Neural cell (in vitro differentiated cells): ENCODE data around the gene MBD6. TPM values are rescaled to one million over a fixed set of nuclear protein-coding genes. Genes with fewer than 3 reads are reported as not detected.

Experiments
- H2AFZ ChIP-seq: fragments of 200-600, 300-800 bp; sonication (generic), shearing (Covaris generic); 2 replicates; pipeline ENCODE4 v1.6.0; 2014; ENCODE audit warnings: low read depth, mild to moderate bottlenecking, antibody characterized with exemption, low read length, moderate library complexity
- H3F3A ChIP-seq: fragments of 200-600 bp; shearing (Covaris generic); 2 replicates; pipeline ENCODE4 v1.6.1; 2016; ENCODE audit warnings: mild to moderate bottlenecking, moderate library complexity, mixed read lengths, antibody characterized with exemption, low read length; ENCODE audit not compliant: insufficient read depth, poor library complexity, severe bottlenecking
- H3K27ac ChIP-seq: fragments of 200-600, 300-800 bp; sonication (generic), shearing (Covaris generic); 2 replicates; pipeline ENCODE4 v1.5.1; 2014; ENCODE audit warnings: mild to moderate bottlenecking, low read length, moderate library complexity
- H3K27me3 ChIP-seq: fragments of 300-800, 200-600 bp; sonication (generic), shearing (Covaris generic); 2 replicates; pipeline ENCODE4 v1.6.0; 2014; ENCODE audit warnings: mild to moderate bottlenecking, low read depth, low read length, moderate library complexity; ENCODE audit not compliant: insufficient read depth
- H3K36me3 ChIP-seq: fragments of 300-800, 200-600 bp; sonication (generic), shearing (Covaris generic); 2 replicates; pipeline ENCODE4 v1.5.1; 2014; ENCODE audit warnings: mild to moderate bottlenecking, antibody characterized with exemption, low read length, moderate library complexity; ENCODE audit not compliant: insufficient read depth
- H3K4me2 ChIP-seq: fragments of 300-800, 200-600 bp; sonication (generic), shearing (Covaris generic); 2 replicates; pipeline ENCODE4 v1.6.0; 2014; ENCODE audit warnings: mild to moderate bottlenecking, low read length
- H3K4me3 ChIP-seq: fragments of 300-800, 200-600 bp; sonication (generic), shearing (Covaris generic); 2 replicates; pipeline ENCODE4 v1.5.1; 2014; ENCODE audit warnings: mild to moderate bottlenecking, low read length, moderate library complexity
- H3K79me2 ChIP-seq: fragments of 200-600 bp; shearing (Covaris generic); replicated peaks from 2 replicates; pipeline ENCODE4 v1.6.0; 2014; ENCODE audit warnings: mild to moderate bottlenecking, low read length, moderate library complexity; ENCODE audit not compliant: insufficient read depth
- H3K9ac ChIP-seq: fragments of 300-800, 200-600 bp; sonication (generic), shearing (Covaris generic); 2 replicates; pipeline ENCODE4 v1.6.1; 2016; ENCODE audit warnings: mild to moderate bottlenecking, low read length, mixed read lengths
- H3K9me2 ChIP-seq: fragments of 200-600 bp; shearing (Covaris generic); 2 replicates; pipeline ENCODE4 v1.6.1; 2016; ENCODE audit warnings: mild to moderate bottlenecking, low read length, mixed read lengths; ENCODE audit not compliant: insufficient read depth
- H3K9me3 ChIP-seq: fragments of 200-600, 300-800 bp; sonication (generic), shearing (Covaris generic); 2 replicates; pipeline ENCODE4 v1.6.1; 2016; ENCODE audit warnings: mild to moderate bottlenecking, mixed run types, low read length, moderate library complexity, mixed read lengths
- H4K20me1 ChIP-seq: fragments of 200-600 bp; shearing (Covaris generic); 2 replicates; pipeline ENCODE4 v1.6.1; 2016; ENCODE audit warnings: mild to moderate bottlenecking, mixed run types; ENCODE audit not compliant: insufficient read depth
- CTCF ChIP-seq: fragments of 450-650 bp; IDR thresholded peaks from 2 replicates; pipeline ENCODE4 v1.5.1; 2014; ENCODE audit warnings: antibody characterized with exemption, mild to moderate bottlenecking, moderate library complexity; ENCODE audit not compliant: poor library complexity, severe bottlenecking
- EP300 ChIP-seq: fragments of 450-650 bp; conservative IDR thresholded peaks from 2 replicates; pipeline ENCODE4 v1.6.1; 2014; ENCODE audit warnings: antibody characterized with exemption, mild to moderate bottlenecking, moderate library complexity; ENCODE audit not compliant: poor library complexity, severe bottlenecking
- EZH2 ChIP-seq: fragments of 200-600, 300-800 bp; shearing (Covaris generic), sonication (generic); IDR thresholded peaks from 2 replicates; pipeline ENCODE4 v1.6.1; 2014; ENCODE audit warnings: antibody characterized with exemption, low read length, borderline replicate concordance, mild to moderate bottlenecking; ENCODE audit not compliant: insufficient read depth, poor library complexity, severe bottlenecking
- MXI1 ChIP-seq: fragments of 450-650 bp; conservative IDR thresholded peaks from 2 replicates; pipeline ENCODE4 v1.6.1; 2014; ENCODE audit warnings: antibody characterized with exemption, mild to moderate bottlenecking; ENCODE audit not compliant: poor library complexity, severe bottlenecking
- POLR2AphosphoS5 ChIP-seq: IDR thresholded peaks from 2 replicates; pipeline ENCODE4 v1.6.1; 2012
- RAD21 ChIP-seq: fragments of 450-650 bp; conservative IDR thresholded peaks from 2 replicates; pipeline ENCODE4 v1.6.1; 2014; ENCODE audit warnings: antibody characterized with exemption, mild to moderate bottlenecking, moderate library complexity
- SMC3 ChIP-seq: fragments of 450-650 bp; conservative IDR thresholded peaks from 2 replicates; pipeline ENCODE4 v1.6.1; 2014; ENCODE audit warnings: antibody characterized with exemption, mild to moderate bottlenecking, moderate library complexity; ENCODE audit not compliant: poor library complexity
- TAF1 ChIP-seq: IDR thresholded peaks from 2 replicates; pipeline ENCODE4 v1.6.1; 2012; ENCODE audit warnings: low read depth
- polyA plus RNA-seq: library from polyadenylated mRNA; depleted of rRNA; stranded (reverse); fragments of >200 nt; gene quantifications from 2 replicates; pipeline ENCODE4 v1.2.3, GENCODE V29; 2014
- TF ChIP-seq, protein P1 (sequence below): IDR thresholded peaks from 2 replicates; pipeline ENCODE4 v1.6.1; 2012; ENCODE audit warnings: borderline replicate concordance

MBD6 gene
- polyA plus RNA-seq, 1 donor from 2014 or later, result 2.1 TPM

DNA sequence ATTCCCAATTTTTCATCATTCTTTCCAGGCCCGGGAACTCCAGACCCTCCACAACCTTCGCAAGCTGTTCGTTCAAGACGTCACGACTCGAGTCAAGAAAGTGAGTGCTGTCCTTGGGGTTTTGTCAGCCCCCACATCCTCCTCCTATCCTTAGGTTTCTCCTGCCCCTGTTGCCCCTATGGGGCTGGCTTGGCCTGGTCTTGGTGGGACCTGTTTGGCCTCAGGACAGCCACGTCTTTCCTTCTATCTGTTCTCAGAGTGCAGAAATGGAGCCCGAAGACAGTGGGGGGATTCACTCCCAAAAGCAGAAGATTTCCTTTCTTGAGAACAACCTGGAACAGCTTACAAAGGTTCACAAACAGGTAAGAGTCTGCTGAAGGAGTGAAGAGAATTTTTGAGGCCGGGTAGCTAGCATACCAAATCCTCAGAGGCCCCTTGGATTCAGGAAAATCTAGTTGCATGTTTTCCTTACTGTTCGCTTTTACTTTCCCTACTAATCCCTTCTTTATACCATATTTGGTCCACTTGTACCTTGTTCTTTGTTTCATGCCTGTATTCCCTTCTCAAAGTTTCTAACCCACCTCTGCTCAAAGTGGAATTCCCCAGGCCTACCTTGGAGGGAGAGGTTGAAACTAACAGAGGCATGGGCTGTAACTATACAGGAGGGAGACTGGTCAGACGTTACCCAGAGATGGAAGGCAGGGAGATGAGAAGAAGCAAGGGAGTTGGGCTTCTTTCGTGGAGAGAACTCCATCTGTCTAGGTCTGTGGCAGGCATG is 55.5 kb downstream of the MBD6 start:
- no peaks in the 10 kb centered on the region for H3K9me3 ChIP-seq
- H3K4me3 ChIP-seq, result no peak overlapping the region
- TF ChIP-seq CTCF (no peak), TAF1 (no peak)
- TF ChIP-seq, protein P1, sequence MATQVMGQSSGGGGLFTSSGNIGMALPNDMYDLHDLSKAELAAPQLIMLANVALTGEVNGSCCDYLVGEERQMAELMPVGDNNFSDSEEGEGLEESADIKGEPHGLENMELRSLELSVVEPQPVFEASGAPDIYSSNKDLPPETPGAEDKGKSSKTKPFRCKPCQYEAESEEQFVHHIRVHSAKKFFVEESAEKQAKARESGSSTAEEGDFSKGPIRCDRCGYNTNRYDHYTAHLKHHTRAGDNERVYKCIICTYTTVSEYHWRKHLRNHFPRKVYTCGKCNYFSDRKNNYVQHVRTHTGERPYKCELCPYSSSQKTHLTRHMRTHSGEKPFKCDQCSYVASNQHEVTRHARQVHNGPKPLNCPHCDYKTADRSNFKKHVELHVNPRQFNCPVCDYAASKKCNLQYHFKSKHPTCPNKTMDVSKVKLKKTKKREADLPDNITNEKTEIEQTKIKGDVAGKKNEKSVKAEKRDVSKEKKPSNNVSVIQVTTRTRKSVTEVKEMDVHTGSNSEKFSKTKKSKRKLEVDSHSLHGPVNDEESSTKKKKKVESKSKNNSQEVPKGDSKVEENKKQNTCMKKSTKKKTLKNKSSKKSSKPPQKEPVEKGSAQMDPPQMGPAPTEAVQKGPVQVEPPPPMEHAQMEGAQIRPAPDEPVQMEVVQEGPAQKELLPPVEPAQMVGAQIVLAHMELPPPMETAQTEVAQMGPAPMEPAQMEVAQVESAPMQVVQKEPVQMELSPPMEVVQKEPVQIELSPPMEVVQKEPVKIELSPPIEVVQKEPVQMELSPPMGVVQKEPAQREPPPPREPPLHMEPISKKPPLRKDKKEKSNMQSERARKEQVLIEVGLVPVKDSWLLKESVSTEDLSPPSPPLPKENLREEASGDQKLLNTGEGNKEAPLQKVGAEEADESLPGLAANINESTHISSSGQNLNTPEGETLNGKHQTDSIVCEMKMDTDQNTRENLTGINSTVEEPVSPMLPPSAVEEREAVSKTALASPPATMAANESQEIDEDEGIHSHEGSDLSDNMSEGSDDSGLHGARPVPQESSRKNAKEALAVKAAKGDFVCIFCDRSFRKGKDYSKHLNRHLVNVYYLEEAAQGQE, result no peak
- H3K9me2 ChIP-seq, result no peaks in the 10 kb centered on the region
- no peaks in the 10 kb centered on the region for H4K20me1 ChIP-seq
- H3K27me3 ChIP-seq, result no peaks in the 10 kb centered on the region
- H3K36me3 ChIP-seq, result peaks cover 20% of the 10 kb centered on the region
- H3K4me2 ChIP-seq, result no peak overlapping the region
- no peak overlapping the region for H2AFZ ChIP-seq
- H3F3A ChIP-seq, result no peaks in the 10 kb centered on the region
- no peak overlapping the region for H3K9ac ChIP-seq
- H3K79me2 ChIP-seq, result no peaks in the 10 kb centered on the region
- H3K27ac ChIP-seq, result no peak overlapping the region

- Histone ChIP-seq H2AFZ (no peak overlapping the region), H3K9me3 (no peaks in the 10 kb centered on the region), H3K4me3 (no peak overlapping the region), H3F3A (no peaks in the 10 kb centered on the region), H3K9ac (no peak overlapping the region), H3K27me3 (no peaks in the 10 kb centered on the region), H4K20me1 (no peaks in the 10 kb centered on the region), H3K27ac (no peak overlapping the region), H3K79me2 (no peaks in the 10 kb centered on the region), H3K4me2 (no peak overlapping the region), H3K9me2 (no peaks in the 10 kb centered on the region), H3K36me3 (peaks cover 20% of the 10 kb centered on the region)
- TF ChIP-seq, protein P1, result no peak
- TF ChIP-seq EZH2, result no peak
- no peak for TF ChIP-seq MXI1
- TF ChIP-seq EP300, result no peak
- no peak for TF ChIP-seq SMC3
- no peak for TF ChIP-seq POLR2AphosphoS5
- TF ChIP-seq CTCF, result no peak
- no peak for TF ChIP-seq TAF1
- TF ChIP-seq RAD21, result no peak
These were observed 56.4 kb downstream of the MBD6 start for GRCh38 chr12:57579011-57579410.
